B cell (primary cell): Measurements from ENCODE around the gene NBAS. TPM values are rescaled to one million over a fixed set of nuclear protein-coding genes. Genes with fewer than 3 reads are reported as not detected.

Source experiments
- ATAC-seq: fragments of 200-7000 bp; cut with Tn5 transposase; one replicate; pipeline ENCODE4 v1.10.0; 2021; ENCODE audit warnings: low read depth, mild to moderate bottlenecking, moderate number of reproducible peaks, moderate library complexity
- CTCF ChIA-PET: fragments of 350-600 bp; sonication (Branson Sonifier 250); formaldehyde crosslinking; loops from one replicate; lab custom pipeline; 2021; ENCODE audit warnings: antibody characterized with exemption, inconsistent platforms; lab: Charles Lee
- POLR2A ChIA-PET: fragments of 350-600 bp; sonication (Branson Sonifier 250); formaldehyde crosslinking; loops from one replicate; lab custom pipeline; 2021; ENCODE audit warnings: antibody characterized with exemption; lab: Charles Lee
- DNase-seq: peaks from one replicate; pipeline ENCODE4 v3.0.0; 2013
- H2AFZ ChIP-seq: 2 replicates; pipeline ENCODE4 v1.6.1; 2012; ENCODE audit warnings: mild to moderate bottlenecking, low read depth, low read length; ENCODE audit not compliant: insufficient read depth, poor library complexity, severe bottlenecking
- H3K27ac ChIP-seq, 2 donors: 1 replicate in 1 of 2; 2 replicates in 1 of 2; pipeline ENCODE4 v1.5.1; 2012 to 2013; ENCODE audit warnings: low read length in 2 of 2, mild to moderate bottlenecking in 2 of 2, moderate library complexity in 1 of 2
- H3K27me3 ChIP-seq, 4 experiments: fragments of 200-600 bp in 1 of 4; sonication (generic) in 1 of 4; replicated peaks in 1 of 4; 1 replicate in 2 of 4; 2 replicates in 2 of 4; pipeline versions ENCODE4 v1.6.1 to v1.7.0; 2013 to 2016; ENCODE audit warnings: low read length in 3 of 4, mild to moderate bottlenecking in 2 of 4, mixed read lengths in 1 of 4, moderate library complexity in 1 of 4; ENCODE audit not compliant: insufficient read depth in 4 of 4, control insufficient read depth in 3 of 4; ENCODE audit errors: control extremely low read depth in 1 of 4
- H3K36me3 ChIP-seq, 2 experiments: replicated peaks in 1 of 2; 1 replicate in 1 of 2; 2 replicates in 1 of 2; pipeline versions ENCODE4 v1.6.1 to v1.7.1; 2013; ENCODE audit warnings: low read length in 1 of 2; ENCODE audit not compliant: insufficient read depth in 2 of 2, control insufficient read depth in 1 of 2; ENCODE audit errors: control extremely low read depth in 1 of 2, extremely low read depth in 1 of 2
- H3K4me1 ChIP-seq, 2 donors: fragments of 200-600 bp in 1 of 2; sonication (generic) in 1 of 2; 1 replicate in 1 of 2; 2 replicates in 1 of 2; pipeline versions ENCODE4 v1.5.1 to v1.6.1; 2013 to 2017; ENCODE audit warnings: low read length in 2 of 2; ENCODE audit not compliant: control insufficient read depth in 2 of 2, insufficient read depth in 2 of 2
- H3K4me2 ChIP-seq: replicated peaks from 2 replicates; pipeline ENCODE3; 2012; ENCODE audit warnings: mild to moderate bottlenecking, low read depth, low read length; ENCODE audit not compliant: poor library complexity, severe bottlenecking
- H3K4me3 ChIP-seq, 5 experiments: fragments of 200-600 bp in 1 of 5; sonication (generic) in 1 of 5; 1 replicate in 3 of 5; 2 replicates in 2 of 5; pipeline versions ENCODE4 v1.5.1 to v1.7.0; 2011 to 2016; ENCODE audit warnings: low read length in 4 of 5, mild to moderate bottlenecking in 4 of 5, low read depth in 2 of 5, control low read depth in 1 of 5, moderate library complexity in 1 of 5; ENCODE audit not compliant: insufficient read depth in 1 of 5; ENCODE audit errors: control extremely low read depth in 1 of 5, extremely low read depth in 1 of 5
- H3K79me2 ChIP-seq: fragments of 200-600 bp; sonication (generic); one replicate; pipeline ENCODE4 v1.6.0; 2016; ENCODE audit warnings: low read length; ENCODE audit not compliant: control insufficient read depth, insufficient read depth
- H3K9ac ChIP-seq: fragments of 200-600 bp; sonication (generic); 2 replicates; pipeline ENCODE4 v1.6.1; 2017; ENCODE audit warnings: mild to moderate bottlenecking, low read length, moderate library complexity
- H3K9me3 ChIP-seq, 3 donors: one replicate each; pipeline versions ENCODE4 v1.6.1 to v1.7.1; 2013; ENCODE audit warnings: low read length in 2 of 3; ENCODE audit not compliant: control insufficient read depth in 2 of 3, insufficient read depth in 1 of 3; ENCODE audit errors: control extremely low read depth in 1 of 3
- H4K20me1 ChIP-seq: 2 replicates; pipeline ENCODE4 v1.6.0; 2012; ENCODE audit warnings: mild to moderate bottlenecking, low read length; ENCODE audit not compliant: insufficient read depth, control insufficient read depth, poor library complexity, severe bottlenecking
- H3K27ac Mint-ChIP-seq: one replicate; pipeline ENCODE4 v1.8.0; 2021; ENCODE audit warnings: mixed read lengths
- H3K27me3 Mint-ChIP-seq: one replicate; pipeline ENCODE4 v1.8.0; 2021; ENCODE audit warnings: mixed read lengths
- H3K4me1 Mint-ChIP-seq: one replicate; pipeline ENCODE4 v1.8.0; 2021; ENCODE audit warnings: mixed read lengths
- H3K4me3 Mint-ChIP-seq: one replicate; pipeline ENCODE4 v1.8.0; 2021; ENCODE audit warnings: mixed read lengths
- H3K9me3 Mint-ChIP-seq: one replicate; pipeline ENCODE4 v1.8.0; 2022; ENCODE audit warnings: mixed read lengths; ENCODE audit not compliant: insufficient read depth
- CTCF ChIP-seq: fragments of 200-600 bp; IDR thresholded peaks from one replicate; pipeline ENCODE4 v1.8.0; 2022; ENCODE audit warnings: antibody characterized with exemption, mild to moderate bottlenecking
- EZH2 ChIP-seq: IDR thresholded peaks from 2 replicates; pipeline ENCODE4 v1.6.1; 2012; ENCODE audit warnings: borderline replicate concordance, low read depth, mild to moderate bottlenecking, moderate library complexity, low read length; ENCODE audit not compliant: insufficient read depth, poor library complexity, severe bottlenecking
- WGBS: methylation state at CpG from one replicate; pipeline ENCODE4 v1.1.5; 2013; ENCODE audit warnings: missing lambda C conversion rate; ENCODE audit not compliant: insufficient coverage; 5-methylcytosine and 5-hydroxymethylcytosine counted together
- intact Hi-C: fragments of 100-400 bp; cut with micrococcal nuclease; formaldehyde crosslinking; loops from one replicate; pipeline ENCODE4 v1.10.0; 2022
- polyA plus RNA-seq: library from polyadenylated mRNA; depleted of rRNA; stranded (reverse); fragments of >200 nt; gene quantifications from 2 replicates; pipeline ENCODE4 v1.2.3, GENCODE V29; 2012
- total RNA-seq, 2 donors: library from RNA; stranded (reverse); fragments of 120-200 nt in 1 of 2; gene quantifications; 1 replicate in 1 of 2; 2 replicates in 1 of 2; pipeline versions ENCODE4 v1.2.3 to v1.2.4, GENCODE V29; 2013 to 2022

NBAS gene
- total and polyA plus RNA-seq, 2 donors (not counting 1 experiment from before 2014, with no cell fraction given), result 10.6 to 37.3 TPM

GRCh38 chr2:15265889-15266288, 295.2 kb downstream of the NBAS start:
- Histone ChIP-seq H3K36me3 (peaks cover 6% of the 10 kb centered on the region in 2 experiments), H4K20me1 (no peaks in the 10 kb centered on the region), H3K27ac (no peak overlapping the region), H3K79me2 (no peaks in the 10 kb centered on the region), H3K9me3 (no peaks in the 10 kb centered on the region), H3K4me3 (no peak overlapping the region), H2AFZ (no peak overlapping the region), H3K27me3 (no peaks in the 10 kb centered on the region), H3K9ac (no peak overlapping the region), H3K4me2 (no peak overlapping the region), H3K4me1 (no peaks in the 10 kb centered on the region)
- no peaks in the 10 kb centered on the region for H3K9me3 Mint-ChIP-seq
- DNase-seq (no peak), ATAC-seq (no peak)
- TF ChIP-seq EZH2 (no peak), CTCF (no peak)
- H3K27me3 Mint-ChIP-seq, result no peaks in the 10 kb centered on the region
- H3K27ac Mint-ChIP-seq, result no peak overlapping the region
- intact Hi-C loops, result no loop called here
- POLR2A ChIA-PET, result no interaction called here
- no peaks in the 10 kb centered on the region for H3K4me1 Mint-ChIP-seq
- WGBS, result no CpG with 5 or more reads among the region's 3 CpGs
- CTCF ChIA-PET, result no interaction called here
- no peak overlapping the region for H3K4me3 Mint-ChIP-seq

GRCh38 chr2:15263976-15264685, 297.0 kb downstream of the NBAS start:
- Mint-ChIP-seq H3K27ac (no peak overlapping the region), H3K4me3 (no peak overlapping the region), H3K4me1 (no peaks in the 10 kb centered on the region), H3K9me3 (peaks cover 3% of the 10 kb centered on the region), H3K27me3 (no peaks in the 10 kb centered on the region)
- ChIA-PET POLR2A (no interaction called here), CTCF (no interaction called here)
- H4K20me1 ChIP-seq, result no peaks in the 10 kb centered on the region
- H3K27ac ChIP-seq, result no peak overlapping the region
- no peak overlapping the region for H3K9ac ChIP-seq
- H3K4me3 ChIP-seq, result no peak overlapping the region
- H2AFZ ChIP-seq, result no peak overlapping the region
- ATAC-seq, result no peak
- H3K9me3 ChIP-seq, result peaks cover 0 to 7% (median 2%) of the 10 kb centered on the region in 3 donors
- H3K4me1 ChIP-seq, result no peaks in the 10 kb centered on the region
- DNase-seq, result no peak
- H3K36me3 ChIP-seq, result peaks cover 6% of the 10 kb centered on the region in 2 experiments
- 100% methylated on average over 3 of the region's 8 CpGs for WGBS
- no peaks in the 10 kb centered on the region for H3K79me2 ChIP-seq
- H3K4me2 ChIP-seq, result no peak overlapping the region
- intact Hi-C loops, result no loop called here
- no peaks in the 10 kb centered on the region for H3K27me3 ChIP-seq
- TF ChIP-seq CTCF, result no peak
- no peak for TF ChIP-seq EZH2
